ENCODE results near the gene SEMA5A. TPM values are rescaled to one million over a fixed set of nuclear protein-coding genes. Genes with fewer than 3 reads are reported as not detected.

The SEMA5A gene
- total RNA-seq, 1 donor from 2014 or later: 28.6 TPM

- DNase-seq (ENCODE audit: missing footprints) (no peak), ATAC-seq (no peak)
- intact Hi-C loops (cut with DNase I): no loop called here
Observed at GRCh38 chr5:9551567-9552537, 6.0 kb upstream of the SEMA5A start.

- no peak for ATAC-seq
- intact Hi-C loops (cut with DNase I): loop anchor here (10.0 kb wide), 1 partner anchor 95 kb away; no protein-coding TSS in a partner anchor
Observed at GRCh38 chr5:9549941-9550340, 4.1 kb upstream of the SEMA5A start.

GRCh38 chr5:9547122-9547947 lies 1.5 kb upstream of the SEMA5A start:
- intact Hi-C loops (cut with DNase I): loop anchor here (2.0 to 10.0 kb wide), 2 partner anchors 75 to 93 kb away; no protein-coding TSS in a partner anchor
- ATAC-seq: no peak
- no peak for DNase-seq (ENCODE audit: missing footprints)

More at GRCh38 chr5:9549941-9550340, 4.1 kb upstream of the SEMA5A start:
- no peak for DNase-seq (ENCODE audit: missing footprints)

- peak; percentile 71 for DNase-seq (ENCODE audit: missing footprints)
- peak; percentile 4 for ATAC-seq
- intact Hi-C loops (cut with DNase I): loop anchor here (2.0 to 10.0 kb wide), 2 partner anchors 91 to 257 kb away; no protein-coding TSS in a partner anchor
Observed at GRCh38 chr5:9545136-9545991, 511 bp downstream of the SEMA5A start.

- DNase-seq (ENCODE audit: missing footprints) (peak; percentile 89), ATAC-seq (peak; percentile 80)
- intact Hi-C loops (cut with DNase I): loop anchor here (1.0 to 10.0 kb wide), 3 partner anchors 90 to 256 kb away; no protein-coding TSS in a partner anchor
Observed at GRCh38 chr5:9544502-9545135, 1.3 kb downstream of the SEMA5A start.

GRCh38 chr5:9544056-9544455 lies 1.8 kb downstream of the SEMA5A start:
- ATAC-seq (no peak), DNase-seq (ENCODE audit: missing footprints) (no peak)

GRCh38 chr5:9543311-9543920 lies 2.5 kb downstream of the SEMA5A start:
- intact Hi-C loops (cut with DNase I): loop anchor here (10.0 kb wide), 1 partner anchor 89 kb away; no protein-coding TSS in a partner anchor

More at GRCh38 chr5:9544056-9544455, 1.8 kb downstream of the SEMA5A start:
- intact Hi-C loops (cut with DNase I): loop anchor here (1.0 to 10.0 kb wide), 3 partner anchors 89 to 255 kb away; no protein-coding TSS in a partner anchor

GRCh38 chr5:9540791-9541190 lies 5.1 kb downstream of the SEMA5A start:
- intact Hi-C loops (cut with DNase I): loop anchor here (10.0 kb wide), 1 partner anchor 86 kb away; no protein-coding TSS in a partner anchor
- ATAC-seq: no peak
- DNase-seq (ENCODE audit: missing footprints): no peak

More at GRCh38 chr5:9543311-9543920, 2.5 kb downstream of the SEMA5A start:
- ATAC-seq: no peak
- no peak for DNase-seq (ENCODE audit: missing footprints)

- no peak for DNase-seq (ENCODE audit: missing footprints)
- no peak for ATAC-seq
- intact Hi-C loops (cut with DNase I): no loop called here
Observed at GRCh38 chr5:9538504-9538903, 7.4 kb downstream of the SEMA5A start.

- no peak for DNase-seq (ENCODE audit: missing footprints)
- no peak for ATAC-seq
- intact Hi-C loops (cut with DNase I): no loop called here
Observed at GRCh38 chr5:9537223-9538141, 8.4 kb downstream of the SEMA5A start.

GRCh38 chr5:9536717-9537116 lies 9.2 kb downstream of the SEMA5A start:
- ATAC-seq (peak; percentile 30), DNase-seq (ENCODE audit: missing footprints) (peak; percentile 59)
- intact Hi-C loops (cut with DNase I): no loop called here

GRCh38 chr5:9534881-9535517 lies 10.9 kb downstream of the SEMA5A start:
- intact Hi-C loops (cut with DNase I): no loop called here
- DNase-seq (ENCODE audit: missing footprints): no peak

GRCh38 chr5:9533562-9534364 lies 12.1 kb downstream of the SEMA5A start:
- ATAC-seq: no peak
- intact Hi-C loops (cut with DNase I): no loop called here

More at GRCh38 chr5:9534881-9535517, 10.9 kb downstream of the SEMA5A start:
- ATAC-seq: no peak

GRCh38 chr5:9533096-9533495 lies 12.8 kb downstream of the SEMA5A start:
- ATAC-seq (peak; percentile 51), DNase-seq (ENCODE audit: missing footprints) (no peak)
- intact Hi-C loops (cut with DNase I): no loop called here

More at GRCh38 chr5:9533562-9534364, 12.1 kb downstream of the SEMA5A start:
- no peak for DNase-seq (ENCODE audit: missing footprints)

GRCh38 chr5:9529513-9529912 lies 16.4 kb downstream of the SEMA5A start:
- DNase-seq (ENCODE audit: missing footprints) (no peak), ATAC-seq (no peak)
- intact Hi-C loops (cut with DNase I): no loop called here

Data from Right ventricle myocardium inferior (tissue), 1 donor.